Fibroblast of skin of left quadriceps (primary cell): ENCODE data around the gene KHDRBS2.

Experiments
- DNase-seq, 2 experiments: peaks; one replicate each; pipeline ENCODE4 v3.0.0-alpha.2; 2013; ENCODE audit warnings: low read depth in 2 of 2

The KHDRBS2 gene

DNA sequence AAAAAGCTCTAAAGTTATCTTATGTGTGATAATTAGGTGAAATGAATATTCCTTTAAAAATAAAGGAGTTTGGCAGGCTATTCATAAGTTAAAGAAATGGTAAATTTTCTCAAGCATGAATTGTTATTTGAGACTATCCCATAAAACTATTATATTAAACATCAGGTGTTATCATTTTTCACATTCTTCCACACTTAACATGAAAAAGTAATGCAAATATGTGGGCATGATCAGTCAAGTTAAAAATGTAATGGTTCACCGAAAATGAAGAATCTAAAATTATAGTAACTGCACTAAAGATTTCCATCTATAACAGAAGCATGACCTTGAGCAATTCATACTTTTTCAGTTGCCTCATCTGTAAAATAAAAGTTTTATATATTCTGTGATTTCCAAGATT lies 110.8 kb downstream of the KHDRBS2 start:
- DNase-seq, result no peak

DNA sequence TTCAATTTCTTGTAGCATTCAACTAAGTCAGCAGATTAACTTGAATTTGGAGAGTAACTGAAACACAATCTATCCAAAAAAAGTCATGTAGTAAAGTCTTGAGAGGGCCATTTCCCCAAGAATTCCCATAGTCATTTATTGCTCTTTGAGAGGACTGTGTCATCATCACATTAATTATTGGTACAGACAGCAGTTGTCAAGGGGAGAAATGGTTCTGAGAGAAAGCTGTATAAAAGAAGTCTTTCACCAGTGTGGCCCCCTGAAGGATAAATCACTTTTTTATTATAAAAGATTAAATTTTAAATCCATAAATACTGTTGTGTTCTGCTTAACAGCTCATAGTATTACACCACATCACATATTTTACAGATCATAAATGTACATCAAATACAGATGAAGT lies 111.5 kb downstream of the KHDRBS2 start:
- DNase-seq, result no peak

DNA sequence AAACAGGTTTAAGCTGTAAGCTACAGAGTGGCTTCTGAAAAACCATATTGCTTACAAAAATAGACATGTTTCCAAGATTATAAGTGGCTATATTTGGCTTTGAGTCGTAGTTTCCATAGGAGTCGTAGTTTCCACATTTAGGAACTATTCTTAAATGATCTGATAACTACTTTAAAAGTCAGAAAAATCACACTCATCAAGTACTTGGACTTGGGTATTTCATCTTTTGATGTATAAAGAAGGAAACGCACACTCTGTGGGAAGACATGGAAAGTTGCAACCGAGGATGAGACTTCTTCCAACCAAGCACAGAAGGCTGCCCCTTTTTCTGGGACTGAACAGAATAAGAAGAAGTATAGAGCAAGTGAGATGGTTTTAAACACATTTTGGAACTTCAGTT lies 118.3 kb downstream of the KHDRBS2 start:
- no peak for DNase-seq

DNA sequence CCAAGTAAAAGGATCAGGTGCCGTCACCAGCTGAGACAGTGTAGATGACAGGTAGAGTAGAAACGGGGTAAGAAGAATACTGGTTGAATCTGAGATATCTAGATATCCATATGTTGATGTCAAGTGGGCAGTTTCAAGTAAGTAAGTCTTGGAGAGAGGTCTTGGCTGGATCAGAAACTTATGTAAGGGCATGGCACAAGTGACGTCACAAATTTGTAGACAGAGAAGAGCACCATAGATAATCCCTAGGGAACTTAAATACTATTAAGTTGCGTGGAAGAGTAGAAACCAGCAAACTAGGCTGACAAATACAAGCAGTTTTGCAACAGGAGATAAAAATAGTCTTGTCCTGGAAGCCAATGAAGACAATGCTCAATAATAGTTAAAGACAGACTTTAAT lies 123.2 kb downstream of the KHDRBS2 start:
- DNase-seq, result no peak

DNA sequence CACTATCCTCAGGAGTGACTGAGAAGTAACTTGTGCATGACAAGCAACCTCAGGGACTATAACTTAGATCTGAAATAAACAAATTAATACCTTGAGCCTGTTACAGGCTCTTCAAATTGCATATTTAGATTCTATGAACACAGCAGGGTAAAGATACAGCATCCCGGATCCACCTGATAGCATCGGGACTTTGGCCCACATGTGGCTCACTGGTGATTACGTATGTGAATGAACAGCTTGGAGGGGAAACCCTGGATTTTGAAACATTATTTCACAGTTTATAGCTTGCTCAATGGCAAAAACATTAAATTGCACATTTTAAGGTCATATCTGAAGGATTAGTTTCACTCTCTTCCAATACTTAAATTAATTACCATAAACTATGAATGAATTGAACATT lies 133.2 kb downstream of the KHDRBS2 start:
- no peak for DNase-seq

DNA sequence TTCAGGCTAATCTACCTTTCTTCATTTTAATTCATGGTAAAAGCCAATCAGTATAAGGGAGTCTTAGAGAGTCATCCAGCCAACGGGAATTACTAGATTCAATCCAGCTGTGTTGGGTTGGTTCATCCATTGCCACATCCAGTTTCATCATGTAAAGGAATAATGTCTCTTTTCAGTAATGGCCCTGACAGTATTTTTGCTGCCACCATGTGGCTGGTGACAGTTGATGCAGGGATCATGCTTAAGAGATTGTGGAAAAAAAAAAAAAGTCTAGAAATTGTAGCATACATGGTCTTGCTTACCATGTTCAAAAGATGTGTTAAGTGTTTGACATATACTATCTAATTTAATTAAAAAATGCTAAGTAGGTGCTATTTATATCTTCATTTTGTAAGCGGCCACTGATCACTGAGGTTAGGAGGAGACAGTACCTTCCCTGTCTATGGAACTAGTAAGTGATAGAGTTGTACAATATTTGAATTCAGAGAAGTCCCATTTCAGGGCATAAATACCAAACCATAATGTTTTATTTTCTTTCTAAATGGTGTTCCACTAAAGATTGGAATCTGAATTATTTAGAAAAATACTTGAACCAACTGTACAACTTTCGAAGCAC lies 135.9 kb downstream of the KHDRBS2 start:
- no peak for DNase-seq

DNA sequence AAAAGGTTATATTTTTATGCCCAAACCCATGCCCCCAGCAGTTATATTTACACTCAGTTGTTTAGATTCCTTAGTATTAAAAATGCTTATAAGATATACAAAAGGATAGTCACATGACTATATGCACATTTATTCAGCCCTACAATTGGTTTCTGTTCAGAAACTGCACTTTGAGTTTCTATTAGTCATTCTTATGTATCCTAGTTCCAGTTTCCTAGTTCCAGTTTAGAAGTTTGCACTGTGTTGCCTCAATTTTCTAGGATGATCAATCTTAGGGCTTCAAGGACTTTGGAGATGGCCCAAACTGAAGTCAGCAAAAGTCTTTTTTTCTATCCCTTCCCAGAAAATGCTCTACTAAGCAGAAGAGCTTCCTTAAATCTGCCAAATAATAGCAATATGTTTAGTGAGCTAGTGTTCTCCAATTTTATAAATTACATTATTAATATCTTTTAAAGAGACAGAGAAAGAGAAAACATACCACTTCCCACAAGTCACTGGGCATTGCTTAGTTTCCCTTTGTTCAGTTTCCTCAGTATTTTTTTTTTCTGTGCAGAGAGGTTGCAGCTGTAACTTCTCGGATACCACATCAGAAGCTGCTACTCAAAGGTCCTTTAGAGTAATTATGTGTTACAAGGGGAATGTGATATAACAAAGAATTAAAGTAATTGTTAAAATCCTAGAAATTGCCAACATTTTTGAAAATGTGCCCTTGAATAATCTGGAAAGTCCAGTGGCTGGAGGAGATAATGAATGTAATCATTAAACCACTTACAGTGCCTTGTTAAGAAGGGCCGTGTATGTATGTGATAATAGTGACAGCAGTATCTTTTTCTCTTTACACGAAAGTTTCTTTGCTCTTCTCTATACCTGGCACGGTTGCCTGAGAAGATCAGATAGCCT lies 138.8 kb downstream of the KHDRBS2 start:
- no peak for DNase-seq

DNA sequence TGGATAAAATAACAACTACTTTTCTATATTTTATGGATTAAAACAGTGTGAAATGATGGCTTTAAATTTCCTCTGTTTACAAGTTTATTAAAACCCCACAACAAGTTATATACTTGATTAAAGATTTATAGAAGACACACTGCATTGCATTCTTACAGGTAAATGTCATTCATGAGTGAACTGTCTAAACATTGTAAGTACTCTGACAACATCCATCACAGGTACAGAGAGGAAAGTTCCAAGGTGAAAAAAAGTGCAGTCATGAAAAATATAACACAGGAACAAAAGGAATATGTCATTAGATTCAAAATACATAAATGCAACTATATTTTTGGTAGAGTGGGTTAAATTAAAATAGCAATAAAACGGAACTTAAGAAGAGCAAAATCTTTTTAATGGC lies 156.9 kb downstream of the KHDRBS2 start:
- DNase-seq, result no peak

DNA sequence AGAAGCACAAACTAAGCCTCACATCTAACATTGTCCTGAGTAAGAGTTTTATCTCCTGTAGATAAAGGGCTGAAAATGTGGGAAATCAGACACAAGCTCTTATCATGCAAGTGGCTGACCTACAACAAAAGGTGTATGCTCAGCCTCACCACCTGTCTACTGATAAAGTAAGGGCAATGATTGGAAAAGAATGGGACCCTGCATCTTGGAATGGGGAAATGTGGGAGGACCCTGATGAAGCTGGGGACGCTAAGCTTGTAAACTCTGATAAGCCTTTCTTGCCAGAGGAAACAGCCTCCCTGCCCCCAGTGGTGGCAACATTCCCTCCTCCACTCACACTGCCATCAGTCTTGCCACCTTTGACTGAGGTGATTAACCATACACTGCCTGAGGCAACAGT lies 166.6 kb downstream of the KHDRBS2 start:
- DNase-seq, result no peak

DNA sequence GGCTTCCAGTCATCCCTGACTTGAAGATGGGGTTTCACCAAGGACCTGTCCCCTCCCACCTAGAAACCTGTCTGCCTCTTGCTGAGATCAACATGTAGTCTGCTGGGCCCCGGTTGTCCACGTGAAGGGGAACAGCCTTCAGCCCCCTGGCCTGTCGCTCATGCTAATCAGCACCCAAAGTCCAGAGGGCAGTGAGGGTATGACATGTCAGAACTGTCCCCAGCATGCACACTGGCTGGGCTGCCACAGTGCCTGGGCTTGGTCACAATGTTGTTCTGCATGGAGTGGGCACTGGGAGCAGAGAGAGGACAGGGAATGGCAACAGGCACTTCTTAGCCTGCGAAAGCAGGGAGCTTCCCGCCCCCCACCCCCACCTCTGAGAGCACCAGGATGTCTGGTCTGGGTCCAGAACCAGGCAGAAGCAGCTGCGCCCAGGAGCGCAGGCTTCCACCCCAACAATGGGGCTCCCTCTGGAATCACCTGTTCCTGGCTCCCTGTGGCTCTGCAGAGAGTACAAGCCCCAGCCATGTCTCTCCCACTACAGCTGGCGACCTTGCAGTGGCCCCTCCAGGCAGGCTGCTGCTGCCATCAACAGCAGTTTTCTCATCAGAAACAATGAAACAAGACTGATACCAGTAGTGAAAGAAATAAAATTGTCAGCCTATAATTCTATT lies 182.7 kb downstream of the KHDRBS2 start:
- DNase-seq, result no peak

DNA sequence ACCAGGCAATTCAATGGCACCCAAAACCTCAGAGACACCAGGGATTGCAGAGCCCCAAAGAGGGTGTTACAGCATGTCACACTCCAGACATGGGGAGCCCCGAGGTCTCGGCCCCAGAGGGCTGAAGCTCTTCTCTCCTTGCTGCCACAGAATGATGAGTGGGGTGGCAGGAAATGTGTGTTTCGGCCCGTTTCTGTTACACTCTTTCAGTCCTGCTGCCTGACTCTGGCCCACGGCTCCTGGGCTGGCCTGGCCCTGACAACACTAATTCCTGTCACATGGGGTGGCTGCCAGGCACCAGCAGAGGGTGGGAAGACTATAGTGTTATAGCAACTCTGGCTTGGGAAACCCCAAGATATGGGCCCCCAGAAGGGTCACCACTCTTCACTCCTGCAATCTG lies 183.6 kb downstream of the KHDRBS2 start:
- DNase-seq, result no peak

DNA sequence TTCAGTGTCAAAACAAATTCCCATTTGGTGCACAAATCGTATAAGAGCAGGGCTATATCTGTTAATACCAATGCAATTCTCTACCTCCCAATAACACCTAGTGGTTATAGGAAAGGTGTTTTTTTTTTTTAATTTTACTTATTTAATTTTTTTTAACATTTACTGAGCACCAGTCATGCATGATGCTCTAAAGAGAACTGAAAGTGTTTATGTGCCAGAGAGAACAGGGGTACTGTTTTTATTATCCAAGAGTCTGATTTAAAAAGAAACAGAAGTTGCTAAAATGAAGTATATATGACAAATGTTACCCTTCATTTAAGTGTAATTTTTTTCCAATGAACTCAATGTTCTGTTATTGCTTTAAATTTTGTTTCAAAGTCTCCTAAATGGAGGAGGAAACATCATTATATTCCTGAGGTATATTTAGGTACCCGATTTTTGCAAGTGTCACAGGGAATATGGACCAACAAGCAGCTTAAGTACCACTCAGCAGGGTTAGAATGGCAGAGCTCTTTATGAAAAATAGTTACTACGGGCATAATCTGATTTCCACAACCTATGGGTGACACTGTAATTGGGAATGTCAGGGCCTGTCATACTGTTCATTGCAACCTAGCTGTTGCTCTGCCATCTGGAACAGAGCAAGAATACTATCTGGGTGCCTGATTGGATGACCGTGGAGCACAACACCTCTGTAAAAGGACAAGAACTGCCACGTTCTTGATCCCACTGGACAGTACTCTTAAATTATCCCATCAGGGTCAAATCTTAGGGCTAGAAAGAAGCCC lies 195.4 kb downstream of the KHDRBS2 start:
- DNase-seq, result no peak

DNA sequence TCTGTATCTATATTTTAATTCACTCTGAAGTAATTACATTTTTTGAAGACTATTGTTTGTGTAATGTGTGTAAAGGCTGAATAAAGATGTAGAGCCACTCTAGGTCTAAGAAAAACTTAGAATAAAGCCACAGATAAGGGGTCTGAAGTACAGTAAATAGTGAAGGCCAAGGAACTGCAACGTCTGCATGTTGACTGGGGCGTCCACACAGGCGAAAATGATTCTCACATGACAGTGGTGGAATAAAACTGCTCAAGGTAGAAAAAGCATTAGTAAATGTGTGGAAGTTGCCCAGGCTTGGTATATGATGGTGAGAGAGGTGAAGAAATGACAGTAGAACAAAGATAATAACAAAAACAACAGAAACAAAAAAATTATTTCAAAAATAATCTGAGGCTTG lies 196.2 kb downstream of the KHDRBS2 start:
- DNase-seq, result no peak

DNA sequence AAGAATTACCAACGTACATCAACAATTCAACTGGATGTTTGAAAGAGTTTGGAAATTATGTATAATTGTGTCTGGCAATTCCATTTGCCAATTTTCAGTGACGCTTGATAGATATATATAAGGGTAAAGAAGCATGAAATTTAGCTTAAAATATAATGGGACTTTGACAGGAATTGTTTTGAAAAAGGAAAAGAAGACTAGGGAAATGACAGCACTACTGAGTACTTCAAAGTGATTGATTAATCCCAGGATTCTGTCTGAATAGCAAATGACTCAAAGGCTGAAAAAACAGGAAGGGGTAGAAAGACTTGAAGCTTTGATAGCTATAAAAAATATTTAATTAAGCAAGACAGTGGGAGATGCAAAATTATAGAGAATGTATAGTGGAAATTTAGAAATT lies 200.0 kb downstream of the KHDRBS2 start:
- no peak for DNase-seq

DNA sequence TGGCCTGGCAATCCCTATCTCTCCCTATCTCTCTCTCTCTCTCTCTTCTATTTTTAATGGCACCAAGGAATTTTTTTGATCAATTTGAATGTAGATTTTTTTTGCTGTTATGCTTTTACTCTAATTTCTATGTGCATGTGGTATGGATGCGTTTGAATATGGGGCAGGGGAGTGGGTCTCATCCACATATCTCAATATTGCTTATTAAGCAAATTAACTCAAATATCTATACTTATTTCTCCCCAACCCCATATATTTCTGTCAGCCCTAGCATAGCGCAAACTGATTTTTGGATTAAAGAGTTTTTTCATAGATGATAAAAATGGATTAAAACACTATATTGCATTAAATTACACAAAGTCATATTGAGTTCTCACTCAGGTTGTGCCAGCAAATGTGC lies 210.2 kb downstream of the KHDRBS2 start:
- DNase-seq, result no peak

DNA sequence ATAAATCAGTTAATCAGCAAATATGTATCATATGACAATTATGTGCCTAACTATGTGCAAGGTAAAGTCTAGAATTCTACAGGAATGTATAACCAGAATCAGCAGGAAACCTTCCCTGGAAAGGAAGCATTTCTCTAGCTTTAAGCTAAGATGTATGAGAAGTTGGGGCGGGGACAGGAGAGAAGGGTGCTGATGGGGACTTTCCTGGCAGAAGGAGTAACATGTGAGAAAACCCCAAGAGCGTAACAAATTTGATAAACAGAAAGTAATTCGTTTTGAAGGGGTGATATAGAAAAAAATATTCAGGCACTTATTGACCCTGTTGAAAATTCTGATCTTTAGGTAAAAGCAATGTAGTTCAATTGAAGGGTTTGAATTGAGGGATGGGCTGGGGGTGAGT lies 226.1 kb downstream of the KHDRBS2 start:
- no peak for DNase-seq

DNA sequence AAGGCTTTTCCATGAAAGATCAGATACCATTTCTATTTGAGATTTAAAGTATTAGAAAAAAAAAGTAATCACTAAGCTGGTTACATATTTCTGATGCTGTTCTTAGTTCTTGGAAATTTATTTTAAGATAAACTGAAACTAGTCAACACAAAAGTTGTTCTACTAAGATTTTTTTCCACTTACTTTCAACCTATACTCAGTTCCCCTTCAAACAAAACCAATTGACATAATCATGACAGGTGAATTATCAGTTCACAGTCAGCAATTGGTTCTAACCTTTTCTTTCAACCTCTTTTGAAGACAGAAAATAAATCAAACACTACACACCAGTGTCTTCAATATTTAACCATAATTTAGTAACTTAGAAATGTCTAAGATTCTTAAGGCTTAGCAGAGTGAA lies 228.7 kb downstream of the KHDRBS2 start:
- DNase-seq, result no peak

DNA sequence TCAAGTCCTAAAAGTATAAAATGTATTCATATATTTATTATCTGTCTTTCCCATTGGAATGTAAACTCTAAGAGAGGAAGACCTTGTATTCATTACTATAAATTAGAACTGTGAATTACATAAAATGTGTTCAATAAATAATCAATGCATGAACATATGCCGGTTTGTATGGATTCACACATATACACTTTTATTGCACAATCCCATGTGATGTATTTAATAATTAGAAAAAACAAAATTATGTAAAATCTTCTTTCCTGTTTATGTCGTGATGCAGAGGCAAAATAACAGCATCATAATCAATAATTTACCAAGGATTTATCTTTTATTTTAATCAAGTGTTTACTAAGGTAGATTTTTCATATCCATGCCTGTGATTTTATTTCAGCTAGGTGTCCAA lies 240.5 kb downstream of the KHDRBS2 start:
- no peak for DNase-seq

DNA sequence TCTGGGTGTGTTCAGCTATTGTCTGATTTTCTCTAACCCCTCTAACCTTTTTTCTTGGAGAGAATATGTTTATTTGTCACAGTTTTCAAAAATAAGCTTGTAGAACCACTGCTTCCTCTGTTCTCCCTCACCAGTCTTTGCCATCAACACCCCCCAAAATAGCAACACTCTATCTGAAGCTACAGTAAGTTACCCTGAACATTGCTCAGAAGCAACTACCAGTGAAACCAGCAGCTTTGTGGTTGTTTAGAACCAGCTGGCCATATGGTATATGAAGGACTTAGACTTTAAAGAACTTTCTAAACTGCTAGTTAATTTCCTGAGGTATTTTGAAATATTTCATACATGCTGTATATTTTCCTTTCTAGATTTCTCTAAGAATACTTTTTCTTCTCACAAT lies 242.9 kb downstream of the KHDRBS2 start:
- no peak for DNase-seq

DNA sequence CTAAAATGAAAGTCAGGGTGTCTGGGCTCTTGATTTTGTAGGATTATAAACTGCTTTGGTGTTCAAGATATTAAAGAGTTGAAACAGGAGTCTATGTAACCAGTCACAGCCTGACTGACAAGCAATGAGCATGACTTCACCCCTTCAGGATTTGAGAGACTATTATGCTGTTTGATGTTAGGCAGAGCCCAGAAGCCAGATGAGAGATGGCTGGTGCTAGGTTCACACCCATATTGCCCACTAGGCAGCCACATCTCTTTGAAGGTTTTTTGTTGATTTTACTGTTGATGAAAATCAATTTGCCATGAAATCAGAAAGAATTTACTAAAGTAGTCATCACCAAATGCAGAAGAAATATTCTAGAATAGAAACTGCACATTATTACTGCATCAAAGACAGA lies 243.6 kb downstream of the KHDRBS2 start:
- no peak for DNase-seq

DNA sequence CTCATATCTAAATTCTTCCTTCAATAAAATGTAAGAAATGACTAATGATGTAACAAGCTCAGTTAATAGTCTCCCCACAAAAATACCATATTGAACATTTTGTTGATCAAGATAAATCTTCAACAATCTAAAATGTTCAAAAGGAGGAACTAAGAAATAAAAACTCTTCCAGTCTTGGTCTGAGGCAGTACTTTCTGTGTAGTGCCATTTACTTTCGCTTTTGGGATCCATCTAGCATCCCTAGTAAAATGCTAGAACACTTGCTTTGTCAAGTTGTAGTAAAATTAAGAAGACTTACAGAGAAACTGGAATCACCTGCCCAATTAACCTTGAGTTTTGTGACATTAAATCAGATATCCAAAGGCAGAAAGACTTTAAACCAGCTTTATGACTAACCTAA lies 246.4 kb downstream of the KHDRBS2 start:
- no peak for DNase-seq

DNA sequence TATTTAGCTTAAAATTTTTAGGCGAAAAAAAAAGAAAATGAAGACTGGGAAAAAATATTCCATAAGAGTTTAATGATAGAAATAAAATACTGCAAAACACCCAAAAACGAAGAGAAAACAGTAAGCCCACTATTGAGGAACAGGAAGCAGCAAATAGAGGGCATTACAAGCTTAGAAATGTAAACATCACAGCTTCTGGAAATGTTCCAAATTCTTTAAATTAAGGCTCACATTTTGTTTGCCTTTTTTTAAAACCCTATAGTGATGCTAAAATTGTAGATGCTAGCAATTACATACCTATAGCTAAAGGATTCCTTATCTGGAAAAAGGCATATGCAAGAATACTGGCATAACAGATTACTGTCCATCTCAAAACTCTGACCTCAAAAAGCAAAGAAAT lies 248.6 kb downstream of the KHDRBS2 start:
- no peak for DNase-seq
